GM12874 (cell line): ENCODE data around the gene CRIP1.

Source experiments
- TF ChIP-seq, protein P1 (sequence below): IDR thresholded peaks from 2 replicates; pipeline ENCODE4 v1.5.1; 2011; ENCODE audit warnings: low read depth, mild to moderate bottlenecking, control low read depth, low read length, moderate library complexity; ENCODE audit not compliant: insufficient read depth

CRIP1 gene, protein sequence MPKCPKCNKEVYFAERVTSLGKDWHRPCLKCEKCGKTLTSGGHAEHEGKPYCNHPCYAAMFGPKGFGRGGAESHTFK

DNA sequence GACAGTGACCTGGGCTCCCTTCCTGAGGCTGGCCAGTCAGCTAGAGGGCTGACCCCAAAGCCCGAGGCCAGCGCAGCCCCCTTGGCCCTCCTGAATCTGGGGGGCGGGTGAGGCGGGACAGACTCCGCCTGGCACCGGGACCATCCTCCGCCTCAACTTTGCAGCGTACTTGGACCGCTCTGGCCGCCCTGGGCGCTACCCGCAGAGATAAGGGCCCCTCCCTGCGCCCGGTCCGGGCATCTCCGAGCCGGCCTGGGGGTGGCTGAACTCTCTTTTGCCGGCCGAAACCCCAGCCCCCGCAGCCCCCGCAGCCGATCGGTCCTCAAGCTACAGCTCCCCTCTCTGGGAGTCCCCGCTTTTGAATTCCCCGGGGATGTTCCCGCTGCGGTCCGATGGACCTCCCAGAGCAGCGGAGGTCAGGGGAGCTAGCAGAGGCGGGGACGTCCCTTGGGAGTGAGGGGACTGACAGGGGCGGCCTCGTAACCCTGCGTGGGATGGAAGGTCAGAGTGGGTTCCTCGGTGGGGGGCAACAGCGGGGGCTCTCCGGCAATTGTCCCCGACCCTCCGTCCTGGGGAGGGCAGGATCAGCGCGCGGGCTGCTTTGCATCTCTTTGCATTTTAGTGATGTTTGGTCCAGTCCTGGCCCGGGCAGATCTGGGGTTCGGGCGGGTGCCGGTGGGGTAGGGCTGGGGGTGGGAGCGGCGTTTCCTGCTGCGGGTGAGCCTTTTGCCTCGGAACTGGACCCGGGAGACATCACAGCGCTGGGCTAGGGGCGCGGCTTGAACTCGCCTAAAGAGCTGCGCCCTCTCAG is at the start of gene CRIP1:
Gene CRIP1, plus strand, starts transcription at position 724 of the 811 bp plus-strand sequence. CDS start 374 bp downstream, outside the sequence.
- TF ChIP-seq, protein P1, sequence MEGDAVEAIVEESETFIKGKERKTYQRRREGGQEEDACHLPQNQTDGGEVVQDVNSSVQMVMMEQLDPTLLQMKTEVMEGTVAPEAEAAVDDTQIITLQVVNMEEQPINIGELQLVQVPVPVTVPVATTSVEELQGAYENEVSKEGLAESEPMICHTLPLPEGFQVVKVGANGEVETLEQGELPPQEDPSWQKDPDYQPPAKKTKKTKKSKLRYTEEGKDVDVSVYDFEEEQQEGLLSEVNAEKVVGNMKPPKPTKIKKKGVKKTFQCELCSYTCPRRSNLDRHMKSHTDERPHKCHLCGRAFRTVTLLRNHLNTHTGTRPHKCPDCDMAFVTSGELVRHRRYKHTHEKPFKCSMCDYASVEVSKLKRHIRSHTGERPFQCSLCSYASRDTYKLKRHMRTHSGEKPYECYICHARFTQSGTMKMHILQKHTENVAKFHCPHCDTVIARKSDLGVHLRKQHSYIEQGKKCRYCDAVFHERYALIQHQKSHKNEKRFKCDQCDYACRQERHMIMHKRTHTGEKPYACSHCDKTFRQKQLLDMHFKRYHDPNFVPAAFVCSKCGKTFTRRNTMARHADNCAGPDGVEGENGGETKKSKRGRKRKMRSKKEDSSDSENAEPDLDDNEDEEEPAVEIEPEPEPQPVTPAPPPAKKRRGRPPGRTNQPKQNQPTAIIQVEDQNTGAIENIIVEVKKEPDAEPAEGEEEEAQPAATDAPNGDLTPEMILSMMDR = no peak

DNA sequence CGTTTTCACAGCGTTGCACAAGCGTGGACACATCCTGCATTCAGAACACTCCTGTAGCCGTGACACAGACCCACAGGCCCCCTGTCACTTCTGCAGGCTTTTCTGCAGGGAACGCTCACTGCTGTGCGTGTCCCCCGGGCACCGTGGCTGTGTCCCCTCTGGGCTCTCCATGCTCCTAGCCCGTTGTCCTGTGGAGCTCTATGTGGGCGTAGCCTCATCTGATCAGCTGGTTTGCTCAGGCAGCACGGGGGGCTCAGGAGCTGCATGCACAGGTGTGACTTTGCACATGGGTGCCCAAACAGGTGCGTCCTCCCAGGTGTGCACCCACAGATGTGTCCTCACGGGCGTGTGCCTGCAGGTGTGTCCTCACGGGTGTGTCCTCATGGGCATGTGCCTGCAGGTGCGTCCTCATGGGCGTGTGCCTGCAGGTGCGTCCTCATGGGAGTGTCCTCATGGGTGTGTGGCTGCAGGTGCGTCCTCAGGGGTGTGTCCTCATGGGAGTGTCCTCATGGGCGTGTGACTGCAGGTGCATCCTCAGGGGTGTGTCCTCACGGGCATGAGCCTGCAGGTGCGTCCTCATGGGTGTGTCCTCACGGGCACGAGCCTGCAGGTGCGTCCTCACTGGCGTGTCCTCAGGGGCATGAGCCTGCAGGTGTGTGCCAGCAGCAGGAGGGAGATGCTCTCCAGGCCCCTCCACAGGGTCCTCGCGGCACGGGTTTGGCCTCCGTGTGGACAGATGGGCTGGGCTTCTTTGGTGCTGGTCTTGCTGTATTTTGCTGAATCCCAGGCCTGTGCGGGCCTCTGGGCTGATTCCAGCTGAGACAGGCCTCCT is 49.6 kb upstream of the CRIP1 start:
- TF ChIP-seq, protein P1 = no peak

DNA sequence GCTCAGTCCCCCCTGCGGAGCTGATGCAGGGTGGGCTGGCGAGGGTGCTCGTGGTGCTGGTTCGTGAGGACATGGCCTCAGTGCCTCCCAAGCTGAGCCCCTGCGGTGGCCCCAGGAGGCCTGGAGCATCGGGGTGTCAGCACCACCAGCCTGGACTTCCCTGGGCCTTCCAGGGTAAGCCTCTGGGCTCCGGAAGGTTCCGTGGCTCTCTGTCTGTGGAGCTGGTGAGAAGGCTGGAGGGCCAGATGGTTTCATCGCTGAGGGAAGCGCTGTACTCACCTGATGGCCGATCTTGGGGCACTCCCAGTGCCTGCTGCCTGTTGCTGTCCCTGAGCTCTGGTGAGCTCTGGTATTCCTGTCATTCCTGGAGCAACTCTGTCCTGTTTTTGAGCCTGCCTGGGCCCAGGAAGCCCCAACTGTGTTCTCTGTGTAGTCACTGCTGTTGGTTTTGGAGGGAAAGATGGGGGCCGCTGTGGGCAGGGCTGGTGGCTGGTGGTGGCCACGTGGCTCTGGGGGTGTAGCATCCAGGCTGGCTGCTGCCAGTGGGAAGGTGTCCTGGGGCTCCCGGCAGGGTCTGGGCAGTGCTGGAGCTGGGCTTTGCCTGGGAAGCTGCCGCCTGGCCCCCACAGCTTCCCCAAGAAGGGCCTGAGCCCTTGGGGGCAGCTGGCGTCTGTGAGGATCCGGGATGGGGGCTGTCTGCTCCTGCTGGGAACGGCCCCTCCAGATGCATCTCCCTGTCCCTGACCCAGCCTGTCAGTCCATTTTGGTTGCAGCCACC is 48.8 kb upstream of the CRIP1 start:
- TF ChIP-seq, protein P1 = no peak

DNA sequence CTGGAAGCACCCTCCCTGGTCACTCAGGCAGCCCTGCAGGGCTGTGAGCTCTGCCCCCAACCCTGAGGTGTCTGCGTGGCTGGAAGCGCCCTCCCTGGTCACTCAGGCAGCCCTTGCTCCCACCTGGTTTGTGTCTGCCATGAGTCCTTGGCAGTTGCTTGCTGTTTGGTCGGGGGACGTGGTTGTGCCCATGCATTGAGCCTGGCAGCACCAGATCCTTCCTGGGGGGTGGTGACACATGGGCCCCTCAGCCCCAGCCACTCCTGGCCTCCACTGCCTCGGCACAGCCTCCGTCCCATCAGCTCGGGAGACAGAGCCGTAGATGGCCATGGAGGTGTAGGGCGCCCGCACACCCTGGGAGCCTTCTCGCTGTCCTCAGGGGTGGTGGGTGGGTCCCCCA is 47.5 kb upstream of the CRIP1 start:
- TF ChIP-seq, protein P1 = no peak

DNA sequence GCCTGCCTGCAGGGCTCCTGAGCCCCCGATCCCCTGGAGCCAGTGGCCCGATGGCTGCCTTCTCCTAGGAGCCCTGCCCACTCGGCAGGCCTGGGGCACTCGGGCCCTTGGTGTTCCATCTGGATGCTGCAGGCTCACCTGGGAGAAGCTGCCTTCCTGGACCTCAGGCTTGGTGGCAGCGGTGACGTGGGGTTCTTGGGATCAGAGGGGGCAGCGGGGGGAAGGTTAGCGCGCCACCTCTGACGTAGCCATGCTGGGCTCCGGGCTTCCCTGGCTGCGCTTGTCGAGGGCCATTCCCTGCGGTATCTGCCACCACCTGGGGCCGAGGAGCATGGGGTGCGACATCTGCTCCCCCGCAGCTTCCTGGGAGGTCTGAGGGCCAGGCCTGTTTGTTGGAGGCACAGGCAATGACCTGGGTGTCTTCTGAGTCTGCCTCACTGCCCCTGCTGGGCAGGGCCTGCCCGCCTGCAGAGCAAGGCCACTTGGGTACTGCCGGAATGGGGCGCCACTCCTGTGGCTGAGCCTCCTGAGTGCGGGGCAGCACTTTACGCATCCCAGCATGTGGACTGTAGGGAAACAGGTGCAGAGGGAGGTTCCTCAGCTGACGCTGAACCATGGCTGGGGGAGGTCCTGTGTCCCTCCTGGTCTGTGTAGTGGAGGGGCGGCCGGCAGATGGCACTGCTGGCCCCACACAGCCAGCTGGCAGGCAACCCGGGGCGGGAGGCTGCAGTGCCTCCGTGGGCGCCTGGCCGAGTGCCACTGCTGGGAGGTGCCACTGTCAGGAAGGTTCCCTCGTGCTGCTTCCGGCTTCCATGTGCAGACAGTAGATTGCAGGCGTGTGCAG is 46.8 kb upstream of the CRIP1 start:
- TF ChIP-seq, protein P1 = no peak

DNA sequence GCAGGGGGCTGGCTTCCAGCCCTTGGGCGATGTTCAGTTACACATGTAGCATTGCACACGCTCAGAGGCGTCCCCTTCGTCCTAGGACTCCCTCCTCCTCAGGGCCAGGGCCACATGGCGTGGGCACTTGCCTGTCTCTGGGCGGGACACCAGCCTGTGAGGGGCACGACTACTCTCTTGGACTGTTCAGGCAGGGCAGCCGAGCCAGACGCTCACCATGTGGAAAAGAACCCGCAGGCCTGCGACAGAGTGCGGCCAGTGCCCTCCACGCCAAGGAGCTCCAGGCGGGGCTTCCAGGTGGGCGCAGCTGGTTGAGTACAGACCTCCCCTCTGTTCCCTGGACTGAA is 46.2 kb upstream of the CRIP1 start:
- TF ChIP-seq, protein P1 = no peak
